VCaP (cell line): ENCODE measurements around the gene ANKDD1A.

Experiments
- H3K27ac ChIP-seq: fragments of 450-650 bp; 2 replicates; pipeline ENCODE4 v1.5.1; 2017
- CTCF ChIP-seq: fragments of 450-650 bp; conservative IDR thresholded peaks from 2 replicates; pipeline ENCODE4 v1.5.1; 2017; ENCODE audit warnings: mild to moderate bottlenecking, moderate library complexity

Gene ANKDD1A

GRCh38 chr15:64904189-64904588 lies 7.5 kb upstream of the ANKDD1A start:
- H3K27ac ChIP-seq: no peak overlapping the region
- TF ChIP-seq CTCF: no peak

GRCh38 chr15:64905119-64905831 lies 6.4 kb upstream of the ANKDD1A start:
- no peak for TF ChIP-seq CTCF
- no peak overlapping the region for H3K27ac ChIP-seq

- H3K27ac ChIP-seq: no peak overlapping the region
Observed at GRCh38 chr15:64905941-64906340, 5.8 kb upstream of the ANKDD1A start.

GRCh38 chr15:64906402-64906801 lies 5.3 kb upstream of the ANKDD1A start:
- no peak for TF ChIP-seq CTCF
- H3K27ac ChIP-seq: no peak overlapping the region

More at GRCh38 chr15:64905941-64906340, 5.8 kb upstream of the ANKDD1A start:
- TF ChIP-seq CTCF: no peak

- no peak for TF ChIP-seq CTCF
- no peak overlapping the region for H3K27ac ChIP-seq
Observed at GRCh38 chr15:64907991-64908390, 3.7 kb upstream of the ANKDD1A start.

- H3K27ac ChIP-seq: no peak overlapping the region
Observed at GRCh38 chr15:64909546-64909945, 2.2 kb upstream of the ANKDD1A start.

More at GRCh38 chr15:64909546-64909945, 2.2 kb upstream of the ANKDD1A start:
- TF ChIP-seq CTCF: no peak
